Epidermal melanocyte (primary cell): ENCODE results near the gene KLHL17.

Experiments used
- DNase-seq: peaks from one replicate; pipeline ENCODE4 v3.0.0; 2011; ENCODE audit warnings: low spot score; ENCODE audit not compliant: insufficient read length

The KLHL17 gene

GRCh38 chr1:960363-961131, at the start of gene KLHL17:
TSS of gene KLHL17 (plus strand) at chr1:960584. CDS start at chr1:960694, 110 bp downstream.
- peak; percentile 92 for DNase-seq

- peak; percentile 12 for DNase-seq
Measured at GRCh38 chr1:910881-911721, 49.3 kb upstream of the KLHL17 start.

GRCh38 chr1:911875-912739, 48.3 kb upstream of the KLHL17 start:
- DNase-seq: peak; percentile 13

- DNase-seq: peak; percentile 15
Measured at GRCh38 chr1:912740-913301, 47.6 kb upstream of the KLHL17 start.

- no peak for DNase-seq
Measured at GRCh38 chr1:913491-914130, 46.8 kb upstream of the KLHL17 start.

- DNase-seq: no peak
Measured at GRCh38 chr1:914131-914890, 46.1 kb upstream of the KLHL17 start.

GRCh38 chr1:914891-915280, 45.5 kb upstream of the KLHL17 start:
- DNase-seq: no peak

GRCh38 chr1:915295-916172, 44.9 kb upstream of the KLHL17 start:
- no peak for DNase-seq

GRCh38 chr1:916173-917075, 44.0 kb upstream of the KLHL17 start:
- no peak for DNase-seq

GRCh38 chr1:917076-917459, 43.3 kb upstream of the KLHL17 start:
- no peak for DNase-seq

- DNase-seq: no peak
Measured at GRCh38 chr1:917466-918091, 42.8 kb upstream of the KLHL17 start.

- no peak for DNase-seq
Measured at GRCh38 chr1:918353-918752, 42.0 kb upstream of the KLHL17 start.

- no peak for DNase-seq
Measured at GRCh38 chr1:918843-919242, 41.5 kb upstream of the KLHL17 start.

GRCh38 chr1:919271-919872, 41.0 kb upstream of the KLHL17 start:
- no peak for DNase-seq

- no peak for DNase-seq
Measured at GRCh38 chr1:920010-920409, 40.4 kb upstream of the KLHL17 start.

GRCh38 chr1:920521-920920, 39.9 kb upstream of the KLHL17 start:
- no peak for DNase-seq
